ENCODE measurements around the gene GJD4. TPM values are rescaled to one million over a fixed set of nuclear protein-coding genes. Genes with fewer than 3 reads are reported as not detected.
A peak's percentile ranks its signal among the peaks of the same experiment; 100 is the strongest.

The GJD4 gene
- total RNA-seq, 4 donors from 2014 or later = not detected

- Histone ChIP-seq H3K27ac (no peak overlapping the region), H3K9me3 (no peaks in the 10 kb centered on the region), H3K27me3 (peaks cover 0 to 6% of the 10 kb centered on the region in 2 donors), H3K4me3 (peak overlapping the region in 3 of 4 donors; percentile 43 to 55 (median 54)), H3K36me3 (no peaks in the 10 kb centered on the region), H3K4me1 (peaks cover 0 to 31% (median 12%) of the 10 kb centered on the region in 4 donors)
- no peak for TF ChIP-seq POLR2A (IDR thresholded peaks at IDR 0.05)
- TF ChIP-seq CTCF (IDR thresholded peaks at IDR 0.05) = no peak
- DNase-seq = no peak
Observed at GRCh38 chr10:35639728-35640401, 34.7 kb downstream of the GJD4 start.

- DNase-seq = peak; percentile 31 to 70 (median 66)
Observed at GRCh38 chr10:35640474-35640873, 35.3 kb downstream of the GJD4 start.

GRCh38 chr10:35640951-35641675 is 36.0 kb downstream of the GJD4 start:
- Histone ChIP-seq H3K4me1 (peaks cover 0 to 31% (median 12%) of the 10 kb centered on the region in 4 donors), H3K27ac (peak overlapping the region; percentile 63 to 87 (median 74)), H3K9me3 (no peaks in the 10 kb centered on the region), H3K4me3 (peak overlapping the region; percentile 56 to 89 (median 68)), H3K36me3 (no peaks in the 10 kb centered on the region), H3K27me3 (peaks cover 0 to 6% of the 10 kb centered on the region in 2 donors)
- TF ChIP-seq POLR2A (IDR thresholded peaks at IDR 0.05) (no peak), CTCF (IDR thresholded peaks at IDR 0.05) (peak in 1 of 6 experiments; percentile 2)
- peak; percentile 29 to 76 (median 70) for DNase-seq

More at GRCh38 chr10:35640474-35640873, 35.3 kb downstream of the GJD4 start:
- peak in 5 of 6 experiments; percentile 10 to 50 (median 36) for TF ChIP-seq CTCF (IDR thresholded peaks at IDR 0.05)
- no peak for TF ChIP-seq POLR2A (IDR thresholded peaks at IDR 0.05)
- Histone ChIP-seq H3K4me3 (peak overlapping the region; percentile 21 to 75 (median 48)), H3K36me3 (no peaks in the 10 kb centered on the region), H3K4me1 (peaks cover 0 to 31% (median 12%) of the 10 kb centered on the region in 4 donors), H3K9me3 (no peaks in the 10 kb centered on the region), H3K27ac (no peak overlapping the region), H3K27me3 (peaks cover 0 to 6% of the 10 kb centered on the region in 2 donors)

- DNase-seq = peak in 1 of 3 donors; percentile 63
Observed at GRCh38 chr10:35641676-35642034, 36.5 kb downstream of the GJD4 start.

More at GRCh38 chr10:35641676-35642034, 36.5 kb downstream of the GJD4 start:
- Histone ChIP-seq H3K27me3 (peaks cover 0 to 6% of the 10 kb centered on the region in 2 donors), H3K27ac (peak overlapping the region; percentile 63 to 87 (median 74)), H3K4me3 (peak overlapping the region; percentile 56 to 89 (median 68)), H3K4me1 (peaks cover 0 to 31% (median 12%) of the 10 kb centered on the region in 4 donors), H3K9me3 (no peaks in the 10 kb centered on the region), H3K36me3 (no peaks in the 10 kb centered on the region)
- TF ChIP-seq POLR2A (IDR thresholded peaks at IDR 0.05) (no peak), CTCF (IDR thresholded peaks at IDR 0.05) (no peak)
